ENCODE data around the gene BPHL. TPM values are rescaled to one million over a fixed set of nuclear protein-coding genes. Genes with fewer than 3 reads are reported as not detected.

BPHL gene
- total and polyA plus RNA-seq, 10 of the 15 experiments (the other 5 are each of a cell fraction or from before 2014, with no cell fraction given) = 8.0 to 17.8 (median 12.4) TPM

DNA sequence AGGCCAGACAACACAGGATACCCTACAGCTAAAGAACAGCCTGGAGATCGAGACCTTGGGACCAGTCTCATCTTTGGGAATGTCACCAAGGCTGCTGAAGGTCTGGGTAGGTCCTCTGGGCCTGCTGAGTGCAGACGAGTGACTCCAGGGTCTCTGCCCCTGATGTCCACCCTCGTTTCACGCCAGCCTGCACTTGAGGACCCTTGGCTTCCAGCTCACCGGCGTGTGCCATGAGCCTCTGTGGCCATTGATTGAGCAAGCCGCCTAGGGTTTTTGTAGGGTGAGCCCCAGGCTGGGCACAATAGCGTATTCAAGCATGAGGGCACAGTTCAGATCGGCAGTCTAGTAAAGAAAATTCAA, 4.3 kb downstream of the BPHL start (continued):
- TF ChIP-seq STAT3 (IDR thresholded peaks at IDR 0.05; ENCODE audit: low read depth, low read length) = no peak

DNA sequence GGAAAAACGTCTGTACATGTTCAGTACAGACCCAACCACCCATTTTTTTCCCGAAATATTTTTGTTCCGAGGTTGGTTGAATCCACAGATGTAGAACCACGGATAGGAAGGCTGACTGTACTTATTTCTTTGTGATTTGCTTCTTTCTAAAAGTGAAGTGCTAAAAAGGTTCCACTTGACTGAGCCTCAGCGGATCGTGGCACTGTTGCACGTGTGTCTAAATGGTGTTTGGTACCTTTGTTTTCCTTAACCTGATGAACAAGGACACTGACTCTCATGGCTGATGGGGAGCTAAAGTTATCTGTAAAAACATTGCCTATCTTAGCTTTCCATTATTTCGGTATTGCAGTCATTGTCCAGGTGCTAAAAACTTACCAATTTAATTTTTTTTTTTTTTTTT, 6.2 kb downstream of the BPHL start:
- SMC1A ChIA-PET (ENCODE audit: uncharacterized antibody, unreplicated experiment) = interaction anchor here (0.7 to 3.5 kb wide), 4 partner anchors 13 to 608 kb away, joined by 3 to 32 read pairs (median 4); no protein-coding TSS in a partner anchor
- intact Hi-C loops (cut with micrococcal nuclease; ENCODE audit: unreplicated experiment) = no loop called here
- Histone ChIP-seq H3K4me1 (ENCODE audit: control insufficient read depth, insufficient read depth, low read length) (peaks cover 7% of the 10 kb centered on the region), H4K20me1 (ENCODE audit: control insufficient read depth, insufficient read depth) (no peaks in the 10 kb centered on the region), H2AFZ (ENCODE audit: control insufficient read depth, low read depth, low read length) (no peak overlapping the region), H3K9me3 (replicated peaks; ENCODE audit: control insufficient read depth, insufficient read depth, low read length) (no peaks in the 10 kb centered on the region), H3K27me3 (replicated peaks in 1 of 2; ENCODE audit: control insufficient read depth in 2 of 2, insufficient read depth in 2 of 2, low read length in 1 of 2) (no peaks in the 10 kb centered on the region), H3K4me3 (no peak overlapping the region), H3K27ac (ENCODE audit: control insufficient read depth, insufficient read depth) (no peak overlapping the region), H3K79me2 (ENCODE audit: control insufficient read depth, insufficient read depth, low read length) (no peaks in the 10 kb centered on the region), H3K36me3 (ENCODE audit: control insufficient read depth in 2 of 2, insufficient read depth in 2 of 2, low read length in 1 of 2) (no peaks in the 10 kb centered on the region), H3K9ac (ENCODE audit: control insufficient read depth, insufficient read depth, low read length) (no peak overlapping the region), H3K4me2 (ENCODE audit: control insufficient read depth, insufficient read depth) (no peak overlapping the region)
- FAIRE-seq = no peak
- in situ Hi-C loops (cut with MboI) = loop anchor here (5.0 kb wide), 2 partner anchors 128 to 608 kb away; no protein-coding TSS in a partner anchor
- CTCF ChIA-PET = interaction anchor here (0.6 to 1.4 kb wide), 3 partner anchors 42 to 127 kb away, joined by 3 to 14 read pairs (median 5); no protein-coding TSS in a partner anchor
- POLR2A ChIA-PET = no interaction called here
- DNase-seq (ENCODE audit: low read depth, low spot score) = no peak
- BruUV-seq (replicated peaks) = no TSS peak
- no peak for ATAC-seq
- 34% methylated on average over 8 of the region's 8 CpGs for WGBS (ENCODE audit: insufficient coverage, insufficient replicate concordance, low lambda C conversion rate, missing lambda C conversion rate)
- RAD21 ChIA-PET (ENCODE audit: unreplicated experiment) = interaction anchor here (0.8 to 2.0 kb wide), 5 partner anchors 8 to 155 kb away, joined by 3 to 9 read pairs (median 3); partner anchors contain the start of gene TUBB2A
- TF ChIP-seq KLF5 (IDR thresholded peaks at IDR 0.05; ENCODE audit: partially characterized antibody) = no peak
- TF ChIP-seq NFXL1 (IDR thresholded peaks at IDR 0.05; ENCODE audit: borderline replicate concordance) = no peak
- no peak for TF ChIP-seq PML (IDR thresholded peaks at IDR 0.05; ENCODE audit: low read length)
- TF ChIP-seq, protein P1, sequence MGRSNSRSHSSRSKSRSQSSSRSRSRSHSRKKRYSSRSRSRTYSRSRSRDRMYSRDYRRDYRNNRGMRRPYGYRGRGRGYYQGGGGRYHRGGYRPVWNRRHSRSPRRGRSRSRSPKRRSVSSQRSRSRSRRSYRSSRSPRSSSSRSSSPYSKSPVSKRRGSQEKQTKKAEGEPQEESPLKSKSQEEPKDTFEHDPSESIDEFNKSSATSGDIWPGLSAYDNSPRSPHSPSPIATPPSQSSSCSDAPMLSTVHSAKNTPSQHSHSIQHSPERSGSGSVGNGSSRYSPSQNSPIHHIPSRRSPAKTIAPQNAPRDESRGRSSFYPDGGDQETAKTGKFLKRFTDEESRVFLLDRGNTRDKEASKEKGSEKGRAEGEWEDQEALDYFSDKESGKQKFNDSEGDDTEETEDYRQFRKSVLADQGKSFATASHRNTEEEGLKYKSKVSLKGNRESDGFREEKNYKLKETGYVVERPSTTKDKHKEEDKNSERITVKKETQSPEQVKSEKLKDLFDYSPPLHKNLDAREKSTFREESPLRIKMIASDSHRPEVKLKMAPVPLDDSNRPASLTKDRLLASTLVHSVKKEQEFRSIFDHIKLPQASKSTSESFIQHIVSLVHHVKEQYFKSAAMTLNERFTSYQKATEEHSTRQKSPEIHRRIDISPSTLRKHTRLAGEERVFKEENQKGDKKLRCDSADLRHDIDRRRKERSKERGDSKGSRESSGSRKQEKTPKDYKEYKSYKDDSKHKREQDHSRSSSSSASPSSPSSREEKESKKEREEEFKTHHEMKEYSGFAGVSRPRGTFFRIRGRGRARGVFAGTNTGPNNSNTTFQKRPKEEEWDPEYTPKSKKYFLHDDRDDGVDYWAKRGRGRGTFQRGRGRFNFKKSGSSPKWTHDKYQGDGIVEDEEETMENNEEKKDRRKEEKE (IDR thresholded peaks at IDR 0.05) = no peak
- peak; percentile 67 to 71; a peak in 3 of 4 replicates for TF ChIP-seq BHLHE40 (IDR thresholded peaks at IDR 0.05; ENCODE audit: borderline replicate concordance in 1 of 2, low read depth in 2 of 2, low read length in 1 of 2)
- peak; percentile 87; the same call in 1 of the 2 replicates for TF ChIP-seq PAX8 (IDR thresholded peaks at IDR 0.05)
- TF ChIP-seq CHD4 (IDR thresholded peaks at IDR 0.05) = no peak
- TF ChIP-seq CTCF (IDR thresholded peaks at IDR 0.05 in 2 of 3, conservative IDR thresholded peaks at IDR 0.05 in 1 of 3; ENCODE audit: control insufficient read depth in 2 of 3, extremely low read depth in 1 of 3, insufficient read depth in 1 of 3, low read depth in 3 of 3, low read length in 3 of 3) = no peak
- no peak for TF ChIP-seq PBX3 (IDR thresholded peaks at IDR 0.05; ENCODE audit: insufficient replicate concordance, low read depth, low read length)
- no peak for TF ChIP-seq IRF4 (IDR thresholded peaks at IDR 0.05; ENCODE audit: low read depth, low read length)
- no peak for TF ChIP-seq DPF2 (IDR thresholded peaks at IDR 0.05)
- peak; percentile 79; the same call in 1 of the 2 replicates for TF ChIP-seq PAX5 (IDR thresholded peaks at IDR 0.05; ENCODE audit: borderline replicate concordance, low read depth, low read length)
- TF ChIP-seq CREM (IDR thresholded peaks at IDR 0.05; ENCODE audit: low read depth) = no peak
- TF ChIP-seq MYB (IDR thresholded peaks at IDR 0.05; ENCODE audit: borderline replicate concordance, low read depth, low read length) = no peak
- no peak for TF ChIP-seq NR2C1 (IDR thresholded peaks at IDR 0.05)
- no peak for TF ChIP-seq NFYB (IDR thresholded peaks at IDR 0.05; ENCODE audit: insufficient read depth, low read depth, low read length)
- TF ChIP-seq EP300 (IDR thresholded peaks at IDR 0.05; ENCODE audit: borderline replicate concordance in 1 of 2, control insufficient read depth in 1 of 2, low read depth in 2 of 2, low read length in 2 of 2) = no peak
